Putamen (tissue), 1 donor: Measurements from ENCODE around the gene IFI44.

ENCODE experiments used
- DNase-seq: peaks from one replicate; pipeline ENCODE4 v3.0.0-alpha.2; 2016; ENCODE audit warnings: low spot score

The IFI44 gene

DNA sequence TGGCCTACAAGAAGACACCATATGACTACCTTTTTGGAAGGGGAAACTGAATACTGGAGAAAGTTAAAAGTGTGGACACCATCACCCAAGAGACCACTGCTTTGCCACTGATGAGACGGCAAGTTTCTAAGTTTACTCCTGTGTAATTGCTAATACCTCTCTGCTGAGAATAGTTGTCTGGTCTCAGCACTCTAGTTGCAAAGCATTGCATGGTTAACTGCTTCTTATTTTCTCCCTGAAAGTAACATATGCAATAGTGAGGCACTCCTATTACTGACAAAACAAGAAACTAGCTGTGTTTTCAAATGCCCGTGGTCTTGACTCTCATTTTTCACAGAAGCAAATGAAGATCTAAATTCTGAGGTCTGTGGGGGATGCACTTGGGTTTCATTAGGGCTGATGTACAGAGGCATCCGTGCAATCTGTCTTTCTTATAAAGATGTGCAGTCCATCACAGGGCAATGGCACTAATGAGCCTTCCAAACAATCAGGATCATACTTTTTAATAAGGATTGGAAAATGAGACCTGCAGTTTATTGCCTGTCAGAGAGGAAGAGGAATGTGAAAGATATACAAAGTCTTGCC is 62.9 kb downstream of the IFI44 start:
- DNase-seq = no peak

DNA sequence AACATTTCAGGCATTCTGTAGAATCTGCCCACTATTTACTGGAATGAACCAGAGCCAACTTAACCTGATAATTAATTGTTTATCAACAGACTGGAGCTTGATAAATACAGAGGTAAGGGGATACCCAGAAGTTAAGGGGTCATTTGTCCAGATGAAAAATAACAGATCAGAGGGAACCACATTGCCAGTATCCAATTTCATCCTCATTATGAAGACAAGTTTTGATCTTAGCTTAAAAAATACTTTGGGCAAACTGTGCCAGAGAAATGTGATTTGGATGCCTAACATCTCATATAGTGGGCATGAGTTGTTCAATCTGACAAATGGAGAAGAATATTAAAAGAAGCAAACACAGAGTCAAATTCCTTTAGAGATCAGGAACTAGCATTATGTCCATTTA is 63.7 kb downstream of the IFI44 start:
- DNase-seq = no peak
